Measurements from ENCODE around the gene RNF130.

GRCh38 chr5:180109920-180110319 lies 38.4 kb upstream of the RNF130 start:
- TF ChIP-seq POLR2A (IDR thresholded peaks at IDR 0.05) (no peak), POLR2AphosphoS5 (IDR thresholded peaks at IDR 0.05) (no peak), CTCF (IDR thresholded peaks at IDR 0.05) (no peak)

Data from prostate gland (tissue), 2 donors.